OCI-LY3 (cell line): Measurements from ENCODE around the gene DBNDD2.

Source experiments
- H2AFZ ChIP-seq: fragments of 200-600, 300-600 bp; shearing (Covaris generic); 2 replicates; pipeline ENCODE4 v1.6.0; 2014; ENCODE audit warnings: antibody characterized with exemption, low read depth, low read length
- H3K27ac ChIP-seq: fragments of 200-600, 300-600 bp; sonication (generic); 2 replicates; pipeline ENCODE4 v1.5.1; 2014; ENCODE audit warnings: mild to moderate bottlenecking, low read length, moderate library complexity, mixed read lengths
- H3K27me3 ChIP-seq: fragments of 200-600, 300-600 bp; sonication (generic); 2 replicates; pipeline ENCODE4 v1.6.1; 2014; ENCODE audit warnings: low read depth, low read length, mixed read lengths
- H3K36me3 ChIP-seq: fragments of 200-600, 300-600 bp; sonication (generic); replicated peaks from 2 replicates; pipeline ENCODE3; 2014; ENCODE audit warnings: low read depth, low read length, mixed read lengths
- H3K4me1 ChIP-seq: fragments of 300-600, 200-600 bp; sonication (generic); 2 replicates; pipeline ENCODE4 v1.6.1; 2014; ENCODE audit warnings: low read length, mixed read lengths
- H3K4me2 ChIP-seq: fragments of 200-600, 300-600 bp; sonication (generic); 2 replicates; pipeline ENCODE4 v1.6.1; 2014; ENCODE audit warnings: low read length, mixed read lengths
- H3K4me3 ChIP-seq: fragments of 300-600, 200-600 bp; sonication (generic); 2 replicates; pipeline ENCODE4 v1.5.1; 2014; ENCODE audit warnings: antibody characterized with exemption, mild to moderate bottlenecking, low read length, moderate library complexity
- H3K79me2 ChIP-seq: fragments of 300-600, 200-600 bp; shearing (Covaris generic); 2 replicates; pipeline ENCODE4 v1.6.1; 2014; ENCODE audit warnings: mild to moderate bottlenecking, low read length, mixed read lengths
- H3K9ac ChIP-seq: fragments of 300-600, 200-600 bp; shearing (Covaris generic); 2 replicates; pipeline ENCODE4 v1.6.0; 2014; ENCODE audit warnings: mild to moderate bottlenecking, low read length, moderate library complexity
- H3K9me3 ChIP-seq: fragments of 200-600, 300-600 bp; shearing (Covaris generic); 2 replicates; pipeline ENCODE4 v1.6.1; 2014; ENCODE audit warnings: low read length, mixed read lengths; ENCODE audit not compliant: insufficient read depth
- H4K20me1 ChIP-seq: fragments of 200-600, 300-600 bp; sonication (generic); 2 replicates; pipeline ENCODE4 v1.6.1; 2016; ENCODE audit warnings: low read length, mixed read lengths; ENCODE audit not compliant: insufficient read depth
- EZH2phosphoT487 ChIP-seq: fragments of 200-600 bp; shearing (Covaris generic); IDR thresholded peaks from 2 replicates; pipeline ENCODE4 v1.6.1; 2018; ENCODE audit warnings: antibody characterized with exemption, mixed run types, low read depth
- TF ChIP-seq, protein P1 (sequence below): fragments of 200-600, 300-600 bp; sonication (generic); IDR thresholded peaks from 2 replicates; pipeline ENCODE4 v1.5.1; 2014; ENCODE audit warnings: antibody characterized with exemption, low read length, low read depth

Gene DBNDD2

DNA sequence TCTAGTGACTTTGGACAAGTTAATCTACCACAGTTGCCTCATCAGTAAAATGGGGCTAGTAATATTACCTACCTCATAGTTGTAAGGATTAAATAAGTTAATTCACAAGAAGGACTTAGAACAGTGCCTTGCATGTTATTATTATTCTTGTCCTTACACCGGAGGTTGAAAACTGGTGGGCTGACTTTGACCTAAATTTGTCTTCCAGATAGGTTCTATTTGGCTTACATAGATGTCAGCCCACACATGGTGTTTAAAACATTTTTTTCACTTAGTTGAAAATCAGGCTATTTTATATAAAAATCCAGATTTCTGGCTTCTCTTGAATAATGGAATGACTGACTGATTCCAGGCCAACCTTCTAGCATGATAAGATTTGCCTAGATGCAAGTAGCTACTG is 41.9 kb upstream of the DBNDD2 start:
- H3K4me3 ChIP-seq = no peak overlapping the region
- no peak overlapping the region for H3K27ac ChIP-seq
- no peak overlapping the region for H2AFZ ChIP-seq
- no peak overlapping the region for H3K4me2 ChIP-seq
- H3K36me3 ChIP-seq = peaks cover 46% of the 10 kb centered on the region
- peaks cover 32% of the 10 kb centered on the region for H3K27me3 ChIP-seq
- TF ChIP-seq EZH2phosphoT487 = no peak
- TF ChIP-seq, protein P1, sequence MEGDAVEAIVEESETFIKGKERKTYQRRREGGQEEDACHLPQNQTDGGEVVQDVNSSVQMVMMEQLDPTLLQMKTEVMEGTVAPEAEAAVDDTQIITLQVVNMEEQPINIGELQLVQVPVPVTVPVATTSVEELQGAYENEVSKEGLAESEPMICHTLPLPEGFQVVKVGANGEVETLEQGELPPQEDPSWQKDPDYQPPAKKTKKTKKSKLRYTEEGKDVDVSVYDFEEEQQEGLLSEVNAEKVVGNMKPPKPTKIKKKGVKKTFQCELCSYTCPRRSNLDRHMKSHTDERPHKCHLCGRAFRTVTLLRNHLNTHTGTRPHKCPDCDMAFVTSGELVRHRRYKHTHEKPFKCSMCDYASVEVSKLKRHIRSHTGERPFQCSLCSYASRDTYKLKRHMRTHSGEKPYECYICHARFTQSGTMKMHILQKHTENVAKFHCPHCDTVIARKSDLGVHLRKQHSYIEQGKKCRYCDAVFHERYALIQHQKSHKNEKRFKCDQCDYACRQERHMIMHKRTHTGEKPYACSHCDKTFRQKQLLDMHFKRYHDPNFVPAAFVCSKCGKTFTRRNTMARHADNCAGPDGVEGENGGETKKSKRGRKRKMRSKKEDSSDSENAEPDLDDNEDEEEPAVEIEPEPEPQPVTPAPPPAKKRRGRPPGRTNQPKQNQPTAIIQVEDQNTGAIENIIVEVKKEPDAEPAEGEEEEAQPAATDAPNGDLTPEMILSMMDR = no peak
- H3K4me1 ChIP-seq = peaks cover 70% of the 10 kb centered on the region
- peaks cover 51% of the 10 kb centered on the region for H4K20me1 ChIP-seq
- peaks cover 45% of the 10 kb centered on the region for H3K79me2 ChIP-seq
- H3K9me3 ChIP-seq = no peaks in the 10 kb centered on the region
- no peak overlapping the region for H3K9ac ChIP-seq

DNA sequence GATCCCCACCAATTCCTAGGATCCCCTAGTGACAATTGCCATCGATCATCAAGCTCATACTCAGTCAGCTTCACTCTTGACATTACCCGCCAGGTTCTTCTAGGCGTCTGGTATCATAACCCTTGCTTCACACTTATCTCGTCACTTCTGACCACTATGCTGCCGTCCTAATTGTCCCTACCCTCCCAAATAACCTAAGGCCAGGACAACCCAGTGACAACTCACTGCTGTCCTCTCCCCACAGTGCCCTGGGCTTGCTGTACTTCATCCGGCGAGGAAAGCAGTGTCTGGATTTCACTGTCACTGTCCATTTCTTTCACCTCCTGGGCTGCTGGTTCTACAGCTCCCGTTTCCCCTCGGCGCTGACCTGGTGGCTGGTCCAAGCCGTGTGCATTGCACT is 41.5 kb upstream of the DBNDD2 start:
- Histone ChIP-seq H3K27ac (no peak overlapping the region), H4K20me1 (peaks cover 54% of the 10 kb centered on the region), H3K4me1 (peaks cover 68% of the 10 kb centered on the region), H3K4me3 (no peak overlapping the region), H3K9ac (no peak overlapping the region), H3K27me3 (peaks cover 35% of the 10 kb centered on the region), H3K4me2 (no peak overlapping the region), H3K79me2 (peaks cover 45% of the 10 kb centered on the region), H2AFZ (no peak overlapping the region), H3K36me3 (peaks cover 50% of the 10 kb centered on the region), H3K9me3 (no peaks in the 10 kb centered on the region)
- TF ChIP-seq, protein P1 = no peak
- TF ChIP-seq EZH2phosphoT487 = no peak

DNA sequence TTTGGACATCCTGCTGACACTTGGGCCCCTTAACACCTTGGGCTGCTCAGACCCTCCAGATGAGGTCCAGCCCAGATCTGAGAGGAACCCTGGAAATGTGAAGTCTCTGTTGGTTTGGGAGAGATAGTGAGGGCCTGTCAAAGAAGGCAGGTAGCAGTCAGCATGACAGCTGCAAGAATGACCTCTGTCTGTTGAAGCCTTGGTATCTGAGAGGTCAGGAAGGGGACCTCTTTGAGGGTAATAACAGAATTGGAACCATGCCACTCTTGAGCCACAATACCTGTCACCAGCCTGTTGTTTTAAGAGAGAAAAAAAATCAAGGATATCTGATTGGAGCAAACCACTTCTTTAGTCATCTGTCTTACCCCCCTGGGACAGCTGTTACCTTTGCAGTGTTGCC is 41.0 kb upstream of the DBNDD2 start:
- TF ChIP-seq EZH2phosphoT487 = no peak
- TF ChIP-seq, protein P1 = no peak
- Histone ChIP-seq H3K36me3 (peaks cover 50% of the 10 kb centered on the region), H3K4me3 (no peak overlapping the region; the same call in 1 of the 2 replicates), H3K9me3 (no peaks in the 10 kb centered on the region), H3K27me3 (peaks cover 35% of the 10 kb centered on the region), H3K79me2 (peaks cover 45% of the 10 kb centered on the region), H2AFZ (no peak overlapping the region), H3K4me2 (peak overlapping the region; percentile 70), H3K27ac (peak overlapping the region; percentile 91), H4K20me1 (peaks cover 54% of the 10 kb centered on the region), H3K9ac (no peak overlapping the region; the same call in 1 of the 2 replicates), H3K4me1 (peaks cover 63% of the 10 kb centered on the region)

DNA sequence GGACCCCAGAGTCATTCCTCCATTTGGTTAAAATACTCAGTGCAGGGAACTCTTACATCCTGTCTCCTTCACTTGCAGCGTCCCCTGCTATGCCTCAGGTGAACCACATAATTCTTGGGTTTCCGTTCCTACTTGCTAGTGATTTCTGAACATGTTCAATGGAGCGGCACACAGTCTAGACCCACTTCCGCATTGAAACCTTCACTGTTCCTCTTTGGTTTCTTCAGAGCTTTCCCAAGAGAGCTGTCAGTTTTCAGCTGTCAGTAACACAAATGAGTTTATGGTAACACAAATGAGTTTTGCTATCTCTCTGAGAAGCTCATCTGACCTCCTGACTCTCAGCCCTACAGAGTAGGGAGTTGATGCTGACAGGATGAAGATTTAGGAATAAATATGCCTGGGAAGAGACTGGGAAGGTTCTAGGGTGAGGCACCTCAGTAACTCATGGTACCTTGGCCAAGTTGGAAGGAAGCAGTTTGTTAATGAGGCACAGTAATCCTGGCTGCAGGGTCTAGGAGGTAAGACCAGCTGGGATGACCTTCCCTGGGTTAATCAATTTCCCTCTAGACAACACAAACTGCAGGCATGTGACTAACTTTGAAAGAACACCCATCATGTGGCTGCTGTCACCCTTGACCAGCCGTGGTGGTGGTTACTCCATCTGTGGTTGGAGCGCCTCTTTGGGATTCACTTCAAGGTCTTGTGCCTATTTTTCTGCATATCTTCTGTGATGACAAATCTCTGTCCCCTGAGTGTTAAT is 39.7 kb upstream of the DBNDD2 start:
- H3K79me2 ChIP-seq = peaks cover 44% of the 10 kb centered on the region
- peaks cover 68% of the 10 kb centered on the region for H3K4me1 ChIP-seq
- H3K9me3 ChIP-seq = no peaks in the 10 kb centered on the region
- H3K27me3 ChIP-seq = peaks cover 35% of the 10 kb centered on the region
- H3K4me3 ChIP-seq = peak overlapping the region; percentile 47
- peaks cover 53% of the 10 kb centered on the region for H3K36me3 ChIP-seq
- no peak overlapping the region for H2AFZ ChIP-seq
- peaks cover 54% of the 10 kb centered on the region for H4K20me1 ChIP-seq
- TF ChIP-seq, protein P1 = no peak; the same call in 1 of the 2 replicates
- peak; percentile 98 for TF ChIP-seq EZH2phosphoT487
- H3K27ac ChIP-seq = peak overlapping the region; percentile 91
- H3K9ac ChIP-seq = peak overlapping the region; percentile 56
- peak overlapping the region; percentile 71 for H3K4me2 ChIP-seq
